ENCODE measurements around the gene PLCXD1.

GRCh38 chrX:318739-319578, 37.8 kb downstream of the PLCXD1 start, which contains the start of gene GTPBP6:
- TF ChIP-seq EZH2 (IDR thresholded peaks at IDR 0.05; ENCODE audit: borderline replicate concordance, low read length) = no peak
- TF ChIP-seq, protein P1, sequence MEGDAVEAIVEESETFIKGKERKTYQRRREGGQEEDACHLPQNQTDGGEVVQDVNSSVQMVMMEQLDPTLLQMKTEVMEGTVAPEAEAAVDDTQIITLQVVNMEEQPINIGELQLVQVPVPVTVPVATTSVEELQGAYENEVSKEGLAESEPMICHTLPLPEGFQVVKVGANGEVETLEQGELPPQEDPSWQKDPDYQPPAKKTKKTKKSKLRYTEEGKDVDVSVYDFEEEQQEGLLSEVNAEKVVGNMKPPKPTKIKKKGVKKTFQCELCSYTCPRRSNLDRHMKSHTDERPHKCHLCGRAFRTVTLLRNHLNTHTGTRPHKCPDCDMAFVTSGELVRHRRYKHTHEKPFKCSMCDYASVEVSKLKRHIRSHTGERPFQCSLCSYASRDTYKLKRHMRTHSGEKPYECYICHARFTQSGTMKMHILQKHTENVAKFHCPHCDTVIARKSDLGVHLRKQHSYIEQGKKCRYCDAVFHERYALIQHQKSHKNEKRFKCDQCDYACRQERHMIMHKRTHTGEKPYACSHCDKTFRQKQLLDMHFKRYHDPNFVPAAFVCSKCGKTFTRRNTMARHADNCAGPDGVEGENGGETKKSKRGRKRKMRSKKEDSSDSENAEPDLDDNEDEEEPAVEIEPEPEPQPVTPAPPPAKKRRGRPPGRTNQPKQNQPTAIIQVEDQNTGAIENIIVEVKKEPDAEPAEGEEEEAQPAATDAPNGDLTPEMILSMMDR (conservative IDR thresholded peaks at IDR 0.05 in 1 of 2, IDR thresholded peaks at IDR 0.05 in 1 of 2; ENCODE audit: extremely low read depth in 1 of 2, insufficient read depth in 1 of 2, low read depth in 1 of 2, low read length in 2 of 2) = peak in 1 of 2 donors; percentile 28
